ENCODE results near the gene CENPX. TPM values are rescaled to one million over a fixed set of nuclear protein-coding genes. Genes with fewer than 3 reads are reported as not detected.

The CENPX gene
- total and polyA plus RNA-seq, 2 of the 13 experiments (the other 11 are each of a cell fraction or from before 2014, with no cell fraction given), result 92.7 to 170 TPM

DNA sequence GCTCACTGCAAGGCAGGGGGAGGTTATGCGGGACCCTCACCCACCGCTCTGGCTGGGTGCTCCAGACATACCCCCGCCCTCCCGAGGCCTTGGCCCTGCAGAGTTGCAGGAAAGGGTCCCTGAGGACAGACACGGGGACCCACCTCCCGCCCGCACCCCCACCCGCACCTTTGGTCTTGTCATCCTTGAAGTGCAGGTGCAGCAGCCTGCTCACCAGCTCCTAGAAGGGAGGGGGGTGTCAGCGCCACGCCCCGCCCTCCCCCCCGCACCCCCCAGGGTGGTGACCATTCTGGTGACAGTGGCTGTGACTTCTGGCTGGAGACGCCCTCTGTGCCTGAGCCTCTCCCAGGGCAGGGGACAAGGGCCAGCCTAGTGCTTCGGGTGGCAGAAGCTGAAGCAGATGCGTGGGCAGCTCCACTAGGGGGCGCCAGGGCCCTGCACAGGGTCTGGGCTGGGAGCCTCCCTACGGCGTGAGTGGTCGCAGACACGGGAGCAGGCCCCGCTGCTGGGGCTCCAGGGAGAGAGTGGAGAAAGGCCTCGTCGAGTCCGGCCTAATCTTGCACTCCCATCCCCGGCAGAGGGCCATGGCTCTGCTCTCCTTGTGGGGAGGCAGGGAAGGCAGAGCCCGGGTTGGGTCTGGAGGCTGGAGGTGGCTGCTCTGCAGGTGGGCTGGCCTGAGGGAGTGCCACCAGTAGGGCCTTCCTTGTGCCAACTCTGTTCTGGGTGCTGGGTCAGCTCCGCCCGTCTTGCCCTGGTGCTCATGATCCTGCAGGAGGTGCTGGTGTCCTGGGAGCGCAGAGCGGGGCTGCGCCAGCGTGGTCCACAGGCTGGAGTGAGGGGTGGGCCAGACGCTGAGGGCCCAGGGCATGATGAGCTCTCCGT, 2.7 kb downstream of the CENPX start (continued):
- TF ChIP-seq ZBTB8A (CRISPR knock-in tag; IDR thresholded peaks at IDR 0.05; ENCODE audit: borderline replicate concordance, low read depth) (no peak), ATF7-NPFF (CRISPR knock-in tag; IDR thresholded peaks at IDR 0.05; ENCODE audit: low read depth) (no peak), MED1 (CRISPR knock-in tag; IDR thresholded peaks at IDR 0.05) (peak; percentile 73), ZNF260 (CRISPR knock-in tag; IDR thresholded peaks at IDR 0.05; ENCODE audit: borderline replicate concordance, low read depth) (no peak), TBX2 (CRISPR knock-in tag; IDR thresholded peaks at IDR 0.05; ENCODE audit: borderline replicate concordance) (no peak), ZNF589 (CRISPR knock-in tag; conservative IDR thresholded peaks at IDR 0.05) (peak; percentile 51; the same call in 1 of the 2 replicates), PRPF4 (IDR thresholded peaks at IDR 0.05; ENCODE audit: low read depth, low read length, poor library complexity, severe bottlenecking) (no peak), ZNF563 (CRISPR knock-in tag; IDR thresholded peaks at IDR 0.05) (no peak), YEATS4 (CRISPR knock-in tag; IDR thresholded peaks at IDR 0.05; ENCODE audit: borderline replicate concordance) (no peak), ZNF160 (CRISPR knock-in tag; IDR thresholded peaks at IDR 0.05) (0 out of 2 replicates have a peak, but pooled peaks have one; percentile 73)
- TF ChIP-seq, protein P1, sequence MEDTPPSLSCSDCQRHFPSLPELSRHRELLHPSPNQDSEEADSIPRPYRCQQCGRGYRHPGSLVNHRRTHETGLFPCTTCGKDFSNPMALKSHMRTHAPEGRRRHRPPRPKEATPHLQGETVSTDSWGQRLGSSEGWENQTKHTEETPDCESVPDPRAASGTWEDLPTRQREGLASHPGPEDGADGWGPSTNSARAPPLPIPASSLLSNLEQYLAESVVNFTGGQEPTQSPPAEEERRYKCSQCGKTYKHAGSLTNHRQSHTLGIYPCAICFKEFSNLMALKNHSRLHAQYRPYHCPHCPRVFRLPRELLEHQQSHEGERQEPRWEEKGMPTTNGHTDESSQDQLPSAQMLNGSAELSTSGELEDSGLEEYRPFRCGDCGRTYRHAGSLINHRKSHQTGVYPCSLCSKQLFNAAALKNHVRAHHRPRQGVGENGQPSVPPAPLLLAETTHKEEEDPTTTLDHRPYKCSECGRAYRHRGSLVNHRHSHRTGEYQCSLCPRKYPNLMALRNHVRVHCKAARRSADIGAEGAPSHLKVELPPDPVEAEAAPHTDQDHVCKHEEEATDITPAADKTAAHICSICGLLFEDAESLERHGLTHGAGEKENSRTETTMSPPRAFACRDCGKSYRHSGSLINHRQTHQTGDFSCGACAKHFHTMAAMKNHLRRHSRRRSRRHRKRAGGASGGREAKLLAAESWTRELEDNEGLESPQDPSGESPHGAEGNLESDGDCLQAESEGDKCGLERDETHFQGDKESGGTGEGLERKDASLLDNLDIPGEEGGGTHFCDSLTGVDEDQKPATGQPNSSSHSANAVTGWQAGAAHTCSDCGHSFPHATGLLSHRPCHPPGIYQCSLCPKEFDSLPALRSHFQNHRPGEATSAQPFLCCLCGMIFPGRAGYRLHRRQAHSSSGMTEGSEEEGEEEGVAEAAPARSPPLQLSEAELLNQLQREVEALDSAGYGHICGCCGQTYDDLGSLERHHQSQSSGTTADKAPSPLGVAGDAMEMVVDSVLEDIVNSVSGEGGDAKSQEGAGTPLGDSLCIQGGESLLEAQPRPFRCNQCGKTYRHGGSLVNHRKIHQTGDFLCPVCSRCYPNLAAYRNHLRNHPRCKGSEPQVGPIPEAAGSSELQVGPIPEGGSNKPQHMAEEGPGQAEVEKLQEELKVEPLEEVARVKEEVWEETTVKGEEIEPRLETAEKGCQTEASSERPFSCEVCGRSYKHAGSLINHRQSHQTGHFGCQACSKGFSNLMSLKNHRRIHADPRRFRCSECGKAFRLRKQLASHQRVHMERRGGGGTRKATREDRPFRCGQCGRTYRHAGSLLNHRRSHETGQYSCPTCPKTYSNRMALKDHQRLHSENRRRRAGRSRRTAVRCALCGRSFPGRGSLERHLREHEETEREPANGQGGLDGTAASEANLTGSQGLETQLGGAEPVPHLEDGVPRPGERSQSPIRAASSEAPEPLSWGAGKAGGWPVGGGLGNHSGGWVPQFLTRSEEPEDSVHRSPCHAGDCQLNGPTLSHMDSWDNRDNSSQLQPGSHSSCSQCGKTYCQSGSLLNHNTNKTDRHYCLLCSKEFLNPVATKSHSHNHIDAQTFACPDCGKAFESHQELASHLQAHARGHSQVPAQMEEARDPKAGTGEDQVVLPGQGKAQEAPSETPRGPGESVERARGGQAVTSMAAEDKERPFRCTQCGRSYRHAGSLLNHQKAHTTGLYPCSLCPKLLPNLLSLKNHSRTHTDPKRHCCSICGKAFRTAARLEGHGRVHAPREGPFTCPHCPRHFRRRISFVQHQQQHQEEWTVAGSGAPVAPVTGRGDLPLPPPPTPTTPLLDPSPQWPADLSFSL (CRISPR knock-in tag; IDR thresholded peaks at IDR 0.05), result no peak
- TF ChIP-seq, protein P2, sequence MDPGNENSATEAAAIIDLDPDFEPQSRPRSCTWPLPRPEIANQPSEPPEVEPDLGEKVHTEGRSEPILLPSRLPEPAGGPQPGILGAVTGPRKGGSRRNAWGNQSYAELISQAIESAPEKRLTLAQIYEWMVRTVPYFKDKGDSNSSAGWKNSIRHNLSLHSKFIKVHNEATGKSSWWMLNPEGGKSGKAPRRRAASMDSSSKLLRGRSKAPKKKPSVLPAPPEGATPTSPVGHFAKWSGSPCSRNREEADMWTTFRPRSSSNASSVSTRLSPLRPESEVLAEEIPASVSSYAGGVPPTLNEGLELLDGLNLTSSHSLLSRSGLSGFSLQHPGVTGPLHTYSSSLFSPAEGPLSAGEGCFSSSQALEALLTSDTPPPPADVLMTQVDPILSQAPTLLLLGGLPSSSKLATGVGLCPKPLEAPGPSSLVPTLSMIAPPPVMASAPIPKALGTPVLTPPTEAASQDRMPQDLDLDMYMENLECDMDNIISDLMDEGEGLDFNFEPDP (CRISPR knock-in tag; conservative IDR thresholded peaks at IDR 0.05), result no peak
- TF ChIP-seq, protein P3, sequence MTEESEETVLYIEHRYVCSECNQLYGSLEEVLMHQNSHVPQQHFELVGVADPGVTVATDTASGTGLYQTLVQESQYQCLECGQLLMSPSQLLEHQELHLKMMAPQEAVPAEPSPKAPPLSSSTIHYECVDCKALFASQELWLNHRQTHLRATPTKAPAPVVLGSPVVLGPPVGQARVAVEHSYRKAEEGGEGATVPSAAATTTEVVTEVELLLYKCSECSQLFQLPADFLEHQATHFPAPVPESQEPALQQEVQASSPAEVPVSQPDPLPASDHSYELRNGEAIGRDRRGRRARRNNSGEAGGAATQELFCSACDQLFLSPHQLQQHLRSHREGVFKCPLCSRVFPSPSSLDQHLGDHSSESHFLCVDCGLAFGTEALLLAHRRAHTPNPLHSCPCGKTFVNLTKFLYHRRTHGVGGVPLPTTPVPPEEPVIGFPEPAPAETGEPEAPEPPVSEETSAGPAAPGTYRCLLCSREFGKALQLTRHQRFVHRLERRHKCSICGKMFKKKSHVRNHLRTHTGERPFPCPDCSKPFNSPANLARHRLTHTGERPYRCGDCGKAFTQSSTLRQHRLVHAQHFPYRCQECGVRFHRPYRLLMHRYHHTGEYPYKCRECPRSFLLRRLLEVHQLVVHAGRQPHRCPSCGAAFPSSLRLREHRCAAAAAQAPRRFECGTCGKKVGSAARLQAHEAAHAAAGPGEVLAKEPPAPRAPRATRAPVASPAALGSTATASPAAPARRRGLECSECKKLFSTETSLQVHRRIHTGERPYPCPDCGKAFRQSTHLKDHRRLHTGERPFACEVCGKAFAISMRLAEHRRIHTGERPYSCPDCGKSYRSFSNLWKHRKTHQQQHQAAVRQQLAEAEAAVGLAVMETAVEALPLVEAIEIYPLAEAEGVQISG (CRISPR knock-in tag; IDR thresholded peaks at IDR 0.05), result no peak; the same call in 1 of the 2 replicates
- TF ChIP-seq, protein P4, sequence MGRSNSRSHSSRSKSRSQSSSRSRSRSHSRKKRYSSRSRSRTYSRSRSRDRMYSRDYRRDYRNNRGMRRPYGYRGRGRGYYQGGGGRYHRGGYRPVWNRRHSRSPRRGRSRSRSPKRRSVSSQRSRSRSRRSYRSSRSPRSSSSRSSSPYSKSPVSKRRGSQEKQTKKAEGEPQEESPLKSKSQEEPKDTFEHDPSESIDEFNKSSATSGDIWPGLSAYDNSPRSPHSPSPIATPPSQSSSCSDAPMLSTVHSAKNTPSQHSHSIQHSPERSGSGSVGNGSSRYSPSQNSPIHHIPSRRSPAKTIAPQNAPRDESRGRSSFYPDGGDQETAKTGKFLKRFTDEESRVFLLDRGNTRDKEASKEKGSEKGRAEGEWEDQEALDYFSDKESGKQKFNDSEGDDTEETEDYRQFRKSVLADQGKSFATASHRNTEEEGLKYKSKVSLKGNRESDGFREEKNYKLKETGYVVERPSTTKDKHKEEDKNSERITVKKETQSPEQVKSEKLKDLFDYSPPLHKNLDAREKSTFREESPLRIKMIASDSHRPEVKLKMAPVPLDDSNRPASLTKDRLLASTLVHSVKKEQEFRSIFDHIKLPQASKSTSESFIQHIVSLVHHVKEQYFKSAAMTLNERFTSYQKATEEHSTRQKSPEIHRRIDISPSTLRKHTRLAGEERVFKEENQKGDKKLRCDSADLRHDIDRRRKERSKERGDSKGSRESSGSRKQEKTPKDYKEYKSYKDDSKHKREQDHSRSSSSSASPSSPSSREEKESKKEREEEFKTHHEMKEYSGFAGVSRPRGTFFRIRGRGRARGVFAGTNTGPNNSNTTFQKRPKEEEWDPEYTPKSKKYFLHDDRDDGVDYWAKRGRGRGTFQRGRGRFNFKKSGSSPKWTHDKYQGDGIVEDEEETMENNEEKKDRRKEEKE (IDR thresholded peaks at IDR 0.05), result no peak

Data from HepG2 (cell line).